GM06990 (cell line): Measurements from ENCODE around the gene JAZF1.

ENCODE experiments used
- DNase-seq: peaks from one replicate; pipeline ENCODE4 v3.0.0-alpha.2; 2011; ENCODE audit not compliant: insufficient read length; ENCODE audit errors: extremely low read depth
- H3K27me3 ChIP-seq: replicated peaks from 2 replicates; pipeline ENCODE4 v1.6.0; 2011; ENCODE audit warnings: low read length; ENCODE audit not compliant: control insufficient read depth, insufficient read depth
- H3K36me3 ChIP-seq: 2 replicates; pipeline ENCODE4 v1.5.1; 2011; ENCODE audit warnings: low read length; ENCODE audit not compliant: control insufficient read depth, insufficient read depth
- H3K4me3 ChIP-seq: replicated peaks from 2 replicates; pipeline ENCODE4 v1.5.1; 2011; ENCODE audit warnings: low read depth, mild to moderate bottlenecking, control low read depth, low read length
- CTCF ChIP-seq: IDR thresholded peaks from 2 replicates; pipeline ENCODE4 v1.5.1; 2011; ENCODE audit warnings: low read length, control low read depth, mild to moderate bottlenecking, inconsistent platforms; ENCODE audit not compliant: insufficient read depth, poor library complexity, severe bottlenecking

JAZF1 gene

GRCh38 chr7:28136420-28136819 lies 44.2 kb downstream of the JAZF1 start:
- TF ChIP-seq CTCF, result no peak
- Histone ChIP-seq H3K4me3 (no peak overlapping the region), H3K27me3 (peaks cover 7% of the 10 kb centered on the region), H3K36me3 (no peaks in the 10 kb centered on the region)
- DNase-seq, result no peak

- DNase-seq, result no peak
Measured at GRCh38 chr7:28135760-28136159, 44.8 kb downstream of the JAZF1 start.

GRCh38 chr7:28135315-28135714 lies 45.3 kb downstream of the JAZF1 start:
- no peak for DNase-seq
- no peak for TF ChIP-seq CTCF
- H3K27me3 ChIP-seq, result peaks cover 7% of the 10 kb centered on the region
- H3K36me3 ChIP-seq, result no peaks in the 10 kb centered on the region
- no peak overlapping the region for H3K4me3 ChIP-seq

More at GRCh38 chr7:28135760-28136159, 44.8 kb downstream of the JAZF1 start:
- H3K36me3 ChIP-seq, result no peaks in the 10 kb centered on the region
- peaks cover 7% of the 10 kb centered on the region for H3K27me3 ChIP-seq
- H3K4me3 ChIP-seq, result no peak overlapping the region
- no peak for TF ChIP-seq CTCF

DNA sequence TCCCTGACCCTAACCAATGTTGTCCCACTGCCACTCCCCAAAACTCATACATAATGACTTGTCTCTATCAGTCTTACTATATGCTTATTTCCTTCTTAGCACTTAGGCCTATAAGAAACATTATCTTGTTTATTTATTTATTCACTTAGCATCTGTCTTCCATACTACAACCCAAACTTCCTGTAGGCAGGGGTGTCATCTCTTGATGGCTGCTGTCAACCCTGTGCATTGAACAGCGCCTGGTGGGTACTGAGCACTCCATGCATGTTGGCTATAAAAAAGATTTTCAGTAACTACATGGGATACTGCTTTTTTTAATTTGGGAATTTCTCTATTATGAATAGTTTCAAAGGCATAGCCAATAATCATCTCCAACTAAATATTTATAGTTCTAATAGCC lies 46.7 kb downstream of the JAZF1 start:
- no peaks in the 10 kb centered on the region for H3K36me3 ChIP-seq
- no peak for DNase-seq
- H3K27me3 ChIP-seq, result peaks cover 7% of the 10 kb centered on the region
- TF ChIP-seq CTCF, result no peak
- no peak overlapping the region for H3K4me3 ChIP-seq

- DNase-seq, result no peak
- no peak for TF ChIP-seq CTCF
- Histone ChIP-seq H3K4me3 (no peak overlapping the region), H3K36me3 (no peaks in the 10 kb centered on the region), H3K27me3 (peaks cover 7% of the 10 kb centered on the region)
Measured at GRCh38 chr7:28132959-28133870, 47.4 kb downstream of the JAZF1 start.
